ENCODE results near the gene TPST2.

GRCh38 chr22:26479792-26480610 is 109.9 kb downstream of the TPST2 start:
- TF ChIP-seq CTCF (conservative IDR thresholded peaks at IDR 0.05) (no peak), ZFX (IDR thresholded peaks at IDR 0.05) (no peak)

All from C4-2B (cell line).